Measurements from ENCODE around the gene RUFY1. TPM values are rescaled to one million over a fixed set of nuclear protein-coding genes. Genes with fewer than 3 reads are reported as not detected.

RUFY1 gene
- total and polyA plus RNA-seq, 9 of the 15 experiments (the other 6 are each of a cell fraction or from before 2014, with no cell fraction given) = 5.0 to 41.7 (median 29.6) TPM

DNA sequence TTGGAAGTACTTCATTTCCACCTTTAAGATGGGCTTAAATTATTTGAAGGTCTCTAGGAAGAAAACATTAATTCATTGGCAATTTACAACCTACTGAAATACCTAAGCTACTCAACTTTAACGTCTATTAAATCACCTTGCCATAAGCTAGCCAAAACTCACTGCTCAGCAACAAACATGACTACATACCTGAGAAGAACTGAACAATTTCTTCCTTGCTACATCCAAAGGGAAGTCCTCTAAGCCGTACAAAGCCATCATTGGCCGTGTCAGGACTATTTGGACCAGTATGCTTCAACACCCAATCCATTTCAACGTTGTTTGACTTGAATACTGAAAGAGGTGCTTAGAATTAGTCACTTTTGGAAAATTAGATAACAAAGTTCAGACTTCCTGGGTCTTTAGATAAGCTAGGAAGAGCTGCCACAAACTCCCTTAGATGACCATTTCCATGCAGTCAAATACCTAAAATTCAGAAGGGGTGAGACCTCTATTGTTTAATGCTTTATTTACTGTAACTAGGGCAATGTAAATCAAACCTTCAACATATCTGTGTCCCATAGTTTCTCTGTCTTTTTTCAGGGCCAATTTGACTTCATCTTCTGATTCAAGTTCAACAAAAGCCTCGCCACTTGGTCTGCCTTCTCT lies 70.5 kb downstream of the RUFY1 start (continued):
- TF ChIP-seq MGA (IDR thresholded peaks at IDR 0.05) (no peak), HNRNPUL1 (IDR thresholded peaks at IDR 0.05; ENCODE audit: low read length) (no peak), SMARCC2 (IDR thresholded peaks at IDR 0.05; ENCODE audit: low read depth) (no peak), PHF8 (IDR thresholded peaks at IDR 0.05; ENCODE audit: borderline replicate concordance, low read length) (no peak), TCF3 (CRISPR knock-in tag; IDR thresholded peaks at IDR 0.05) (peak; percentile 84), MAFF (IDR thresholded peaks at IDR 0.05; ENCODE audit: low read length) (no peak), FOXM1 (IDR thresholded peaks at IDR 0.05; ENCODE audit: low read depth) (no peak), FOXM1 (CRISPR knock-in tag; IDR thresholded peaks at IDR 0.05; ENCODE audit: low read depth) (no peak), TAF15 (IDR thresholded peaks at IDR 0.05; ENCODE audit: low read depth, low read length) (no peak), RUNX1 (IDR thresholded peaks at IDR 0.05; ENCODE audit: low read depth) (no peak)
- TF ChIP-seq, protein P1, sequence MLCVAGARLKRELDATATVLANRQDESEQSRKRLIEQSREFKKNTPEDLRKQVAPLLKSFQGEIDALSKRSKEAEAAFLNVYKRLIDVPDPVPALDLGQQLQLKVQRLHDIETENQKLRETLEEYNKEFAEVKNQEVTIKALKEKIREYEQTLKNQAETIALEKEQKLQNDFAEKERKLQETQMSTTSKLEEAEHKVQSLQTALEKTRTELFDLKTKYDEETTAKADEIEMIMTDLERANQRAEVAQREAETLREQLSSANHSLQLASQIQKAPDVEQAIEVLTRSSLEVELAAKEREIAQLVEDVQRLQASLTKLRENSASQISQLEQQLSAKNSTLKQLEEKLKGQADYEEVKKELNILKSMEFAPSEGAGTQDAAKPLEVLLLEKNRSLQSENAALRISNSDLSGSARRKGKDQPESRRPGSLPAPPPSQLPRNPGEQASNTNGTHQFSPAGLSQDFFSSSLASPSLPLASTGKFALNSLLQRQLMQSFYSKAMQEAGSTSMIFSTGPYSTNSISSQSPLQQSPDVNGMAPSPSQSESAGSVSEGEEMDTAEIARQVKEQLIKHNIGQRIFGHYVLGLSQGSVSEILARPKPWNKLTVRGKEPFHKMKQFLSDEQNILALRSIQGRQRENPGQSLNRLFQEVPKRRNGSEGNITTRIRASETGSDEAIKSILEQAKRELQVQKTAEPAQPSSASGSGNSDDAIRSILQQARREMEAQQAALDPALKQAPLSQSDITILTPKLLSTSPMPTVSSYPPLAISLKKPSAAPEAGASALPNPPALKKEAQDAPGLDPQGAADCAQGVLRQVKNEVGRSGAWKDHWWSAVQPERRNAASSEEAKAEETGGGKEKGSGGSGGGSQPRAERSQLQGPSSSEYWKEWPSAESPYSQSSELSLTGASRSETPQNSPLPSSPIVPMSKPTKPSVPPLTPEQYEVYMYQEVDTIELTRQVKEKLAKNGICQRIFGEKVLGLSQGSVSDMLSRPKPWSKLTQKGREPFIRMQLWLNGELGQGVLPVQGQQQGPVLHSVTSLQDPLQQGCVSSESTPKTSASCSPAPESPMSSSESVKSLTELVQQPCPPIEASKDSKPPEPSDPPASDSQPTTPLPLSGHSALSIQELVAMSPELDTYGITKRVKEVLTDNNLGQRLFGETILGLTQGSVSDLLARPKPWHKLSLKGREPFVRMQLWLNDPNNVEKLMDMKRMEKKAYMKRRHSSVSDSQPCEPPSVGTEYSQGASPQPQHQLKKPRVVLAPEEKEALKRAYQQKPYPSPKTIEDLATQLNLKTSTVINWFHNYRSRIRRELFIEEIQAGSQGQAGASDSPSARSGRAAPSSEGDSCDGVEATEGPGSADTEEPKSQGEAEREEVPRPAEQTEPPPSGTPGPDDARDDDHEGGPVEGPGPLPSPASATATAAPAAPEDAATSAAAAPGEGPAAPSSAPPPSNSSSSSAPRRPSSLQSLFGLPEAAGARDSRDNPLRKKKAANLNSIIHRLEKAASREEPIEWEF (CRISPR knock-in tag; IDR thresholded peaks at IDR 0.05) = no peak
